Retinal pigment epithelial cell (primary cell): ENCODE results near the gene ZNF483.

ENCODE experiments used
- DNase-seq: peaks from one replicate; pipeline ENCODE4 v3.0.0-alpha.2; 2010; ENCODE audit warnings: low read depth
- H3K4me3 ChIP-seq: 2 replicates; pipeline ENCODE4 v1.5.1; 2011; ENCODE audit warnings: mild to moderate bottlenecking, low read length, control low read depth, moderate library complexity
- TF ChIP-seq, protein P1 (sequence below): conservative IDR thresholded peaks from 2 replicates; pipeline ENCODE4 v1.5.1; 2011; ENCODE audit warnings: low read depth, low read length, control low read depth, inconsistent platforms

Gene ZNF483

GRCh38 chr9:111601237-111602018, 76.4 kb downstream of the ZNF483 start:
- no peak for DNase-seq
- TF ChIP-seq, protein P1, sequence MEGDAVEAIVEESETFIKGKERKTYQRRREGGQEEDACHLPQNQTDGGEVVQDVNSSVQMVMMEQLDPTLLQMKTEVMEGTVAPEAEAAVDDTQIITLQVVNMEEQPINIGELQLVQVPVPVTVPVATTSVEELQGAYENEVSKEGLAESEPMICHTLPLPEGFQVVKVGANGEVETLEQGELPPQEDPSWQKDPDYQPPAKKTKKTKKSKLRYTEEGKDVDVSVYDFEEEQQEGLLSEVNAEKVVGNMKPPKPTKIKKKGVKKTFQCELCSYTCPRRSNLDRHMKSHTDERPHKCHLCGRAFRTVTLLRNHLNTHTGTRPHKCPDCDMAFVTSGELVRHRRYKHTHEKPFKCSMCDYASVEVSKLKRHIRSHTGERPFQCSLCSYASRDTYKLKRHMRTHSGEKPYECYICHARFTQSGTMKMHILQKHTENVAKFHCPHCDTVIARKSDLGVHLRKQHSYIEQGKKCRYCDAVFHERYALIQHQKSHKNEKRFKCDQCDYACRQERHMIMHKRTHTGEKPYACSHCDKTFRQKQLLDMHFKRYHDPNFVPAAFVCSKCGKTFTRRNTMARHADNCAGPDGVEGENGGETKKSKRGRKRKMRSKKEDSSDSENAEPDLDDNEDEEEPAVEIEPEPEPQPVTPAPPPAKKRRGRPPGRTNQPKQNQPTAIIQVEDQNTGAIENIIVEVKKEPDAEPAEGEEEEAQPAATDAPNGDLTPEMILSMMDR = no peak
- H3K4me3 ChIP-seq = no peak overlapping the region

- TF ChIP-seq, protein P1 = no peak
- H3K4me3 ChIP-seq = no peak overlapping the region
- DNase-seq = no peak
These were observed 78.1 kb downstream of the ZNF483 start for GRCh38 chr9:111603041-111603440.

GRCh38 chr9:111604054-111604615, 79.2 kb downstream of the ZNF483 start:
- TF ChIP-seq, protein P1 = no peak
- DNase-seq = no peak
- H3K4me3 ChIP-seq = no peak overlapping the region

DNA sequence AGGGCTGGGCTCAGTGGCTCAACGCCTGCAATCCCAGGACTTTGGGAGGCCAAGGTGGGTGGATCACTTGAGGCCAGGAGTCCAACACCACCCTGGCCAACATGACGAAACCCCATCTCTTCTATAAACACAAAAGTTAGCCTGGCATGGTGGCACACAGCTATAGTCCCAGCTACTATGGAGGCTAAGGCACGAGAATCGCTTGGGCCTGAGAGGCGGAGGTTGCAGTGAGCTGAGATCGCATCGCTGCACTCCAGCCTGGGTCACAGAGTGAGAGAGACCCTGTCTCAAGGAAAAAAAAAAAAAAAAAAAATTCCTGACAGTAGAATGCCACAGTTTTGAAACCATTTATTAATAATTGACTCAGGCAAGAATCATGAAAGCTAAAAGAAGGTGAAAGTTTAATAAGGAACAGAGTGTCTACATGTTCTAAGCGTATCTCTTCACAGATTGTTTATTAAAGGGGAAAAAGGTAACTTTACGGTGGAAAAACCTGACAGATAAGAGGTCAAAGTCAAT, 80.1 kb downstream of the ZNF483 start:
- H3K4me3 ChIP-seq = no peak overlapping the region
- no peak for DNase-seq
- TF ChIP-seq, protein P1 = no peak

GRCh38 chr9:111610149-111610548, 85.2 kb downstream of the ZNF483 start:
- DNase-seq = no peak
- TF ChIP-seq, protein P1 = no peak
- H3K4me3 ChIP-seq = no peak overlapping the region

- no peak for DNase-seq
- TF ChIP-seq, protein P1 = no peak
- H3K4me3 ChIP-seq = no peak overlapping the region
These were observed 85.9 kb downstream of the ZNF483 start for GRCh38 chr9:111610845-111611244.
